GM18951 (cell line): ENCODE results near the gene TRPM2.

Experiments used
- POLR2A ChIP-seq: IDR thresholded peaks from 4 replicates; pipeline ENCODE4 v1.6.1; 2011; ENCODE audit warnings: mild to moderate bottlenecking; ENCODE audit not compliant: insufficient read length, insufficient read depth; ENCODE audit errors: extremely low read depth
- in situ Hi-C: fragments of 300-500 bp; cut with MboI; formaldehyde crosslinking; loops from one replicate; pipeline ENCODE4 v1.12.0; 2022; ENCODE audit warnings: low sequenced_read_pairs, mixed read lengths, inconsistent platforms; ENCODE audit not compliant: unreplicated experiment

The TRPM2 gene

GRCh38 chr21:44316277-44316900 is 37.0 kb upstream of the TRPM2 start:
- TF ChIP-seq POLR2A: no peak
- in situ Hi-C loops: no loop called here

GRCh38 chr21:44317241-44317782 is 36.1 kb upstream of the TRPM2 start:
- TF ChIP-seq POLR2A: no peak
- in situ Hi-C loops: no loop called here

- no peak for TF ChIP-seq POLR2A
- in situ Hi-C loops: no loop called here
Observed at GRCh38 chr21:44317871-44318270, 35.5 kb upstream of the TRPM2 start.

GRCh38 chr21:44318489-44319285 is 34.7 kb upstream of the TRPM2 start:
- in situ Hi-C loops: no loop called here
- no peak for TF ChIP-seq POLR2A

- no peak for TF ChIP-seq POLR2A
- in situ Hi-C loops: no loop called here
Observed at GRCh38 chr21:44319407-44320065, 33.9 kb upstream of the TRPM2 start.

- TF ChIP-seq POLR2A: no peak
- in situ Hi-C loops: no loop called here
Observed at GRCh38 chr21:44320847-44321246, 32.6 kb upstream of the TRPM2 start.

- no peak for TF ChIP-seq POLR2A
Observed at GRCh38 chr21:44321846-44322450, 31.5 kb upstream of the TRPM2 start.

GRCh38 chr21:44322621-44323325 is 30.6 kb upstream of the TRPM2 start:
- no peak for TF ChIP-seq POLR2A
- in situ Hi-C loops: no loop called here

More at GRCh38 chr21:44321846-44322450, 31.5 kb upstream of the TRPM2 start:
- in situ Hi-C loops: no loop called here

GRCh38 chr21:44323591-44323990 is 29.8 kb upstream of the TRPM2 start:
- in situ Hi-C loops: no loop called here
- TF ChIP-seq POLR2A: no peak

GRCh38 chr21:44324106-44324853 is 29.1 kb upstream of the TRPM2 start:
- in situ Hi-C loops: no loop called here
- TF ChIP-seq POLR2A: no peak

GRCh38 chr21:44324854-44325107 is 28.6 kb upstream of the TRPM2 start:
- TF ChIP-seq POLR2A: no peak
- in situ Hi-C loops: no loop called here
